Thymus (tissue), 11 donors: Measurements from ENCODE around the gene AARS2. TPM values are rescaled to one million over a fixed set of nuclear protein-coding genes. Genes with fewer than 3 reads are reported as not detected.

Experiments
- DNase-seq, 9 donors: peaks; one replicate each; pipeline ENCODE4 v3.0.0-alpha.2; 2013; ENCODE audit warnings: low spot score in 9 of 9, low read depth in 6 of 9, missing footprints in 1 of 9
- H3K27ac ChIP-seq, 2 donors: one replicate each; pipeline ENCODE4 v1.5.1; 2013; ENCODE audit warnings: control low read depth in 1 of 2, low read depth in 1 of 2, low read length in 1 of 2, mild to moderate bottlenecking in 1 of 2, moderate library complexity in 1 of 2
- H3K27me3 ChIP-seq, 2 donors: one replicate each; pipeline ENCODE4 v1.5.1; 2013; ENCODE audit warnings: low read length in 1 of 2; ENCODE audit not compliant: control insufficient read depth in 2 of 2, insufficient read depth in 1 of 2
- H3K36me3 ChIP-seq, 2 donors: one replicate each; pipeline ENCODE4 v1.5.1; 2013; ENCODE audit warnings: low read length in 1 of 2, mild to moderate bottlenecking in 1 of 2, moderate library complexity in 1 of 2; ENCODE audit not compliant: control insufficient read depth in 2 of 2, insufficient read depth in 2 of 2
- H3K4me1 ChIP-seq, 2 donors: one replicate each; pipeline ENCODE4 v1.5.1; 2013; ENCODE audit warnings: low read length in 2 of 2; ENCODE audit not compliant: control insufficient read depth in 2 of 2, insufficient read depth in 2 of 2
- H3K4me3 ChIP-seq, 2 donors: one replicate each; pipeline ENCODE4 v1.5.1; 2013; ENCODE audit warnings: low read length in 2 of 2, control low read depth in 1 of 2, mild to moderate bottlenecking in 1 of 2
- H3K9me3 ChIP-seq, 2 donors: one replicate each; pipeline ENCODE4 v1.5.1; 2013; ENCODE audit warnings: low read length in 1 of 2, mild to moderate bottlenecking in 1 of 2; ENCODE audit not compliant: control insufficient read depth in 2 of 2, insufficient read depth in 1 of 2
- WGBS: extraction: QIAGEN DNeasy Blood & Tissue Kit; methylation state at CpG from one replicate; pipeline ENCODE4 v1.1.7; 2013; 5-methylcytosine and 5-hydroxymethylcytosine counted together
- polyA plus RNA-seq: library from polyadenylated mRNA; stranded (reverse); fragments of 200-250 nt; gene quantifications from one replicate; pipeline ENCODE4 v1.2.3, GENCODE V29; 2013
- total RNA-seq: library from RNA; stranded (reverse); fragments of 120-200 nt; gene quantifications from one replicate; pipeline ENCODE4 v1.2.4, GENCODE V29; 2013
- donor health status: healthy.

The AARS2 gene
- total and polyA plus RNA-seq, 2 donors = 5.6 to 9.8 TPM

DNA sequence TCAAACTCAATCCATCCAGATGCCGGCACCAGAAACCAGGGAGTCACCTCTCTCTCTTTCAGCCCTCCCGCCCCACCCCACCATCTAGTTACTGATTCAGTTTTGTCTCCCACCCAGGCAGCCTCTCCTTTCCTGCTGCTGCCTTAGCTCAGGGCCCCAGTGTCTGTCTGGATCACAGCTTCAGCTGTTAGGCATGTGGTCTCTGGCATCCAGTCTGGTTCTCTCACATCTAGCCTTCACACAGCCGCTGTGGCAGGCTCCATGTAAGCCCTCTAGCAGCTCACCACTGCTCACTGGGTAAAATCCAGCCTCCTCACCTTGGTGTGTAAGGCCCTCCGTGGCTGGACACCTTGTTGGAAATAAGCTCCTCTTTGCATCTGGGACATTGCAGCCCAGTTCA lies 21.3 kb downstream of the AARS2 start:
- no peak overlapping the region for H3K27ac ChIP-seq
- no peaks in the 10 kb centered on the region for H3K4me1 ChIP-seq
- H3K9me3 ChIP-seq = peaks cover 0 to 3% of the 10 kb centered on the region in 2 donors
- H3K27me3 ChIP-seq = peaks cover 18 to 78% of the 10 kb centered on the region in 2 donors
- no peak for DNase-seq
- no peak overlapping the region for H3K4me3 ChIP-seq
- 84% methylated on average over 4 of the region's 4 CpGs for WGBS
- H3K36me3 ChIP-seq = no peaks in the 10 kb centered on the region

DNA sequence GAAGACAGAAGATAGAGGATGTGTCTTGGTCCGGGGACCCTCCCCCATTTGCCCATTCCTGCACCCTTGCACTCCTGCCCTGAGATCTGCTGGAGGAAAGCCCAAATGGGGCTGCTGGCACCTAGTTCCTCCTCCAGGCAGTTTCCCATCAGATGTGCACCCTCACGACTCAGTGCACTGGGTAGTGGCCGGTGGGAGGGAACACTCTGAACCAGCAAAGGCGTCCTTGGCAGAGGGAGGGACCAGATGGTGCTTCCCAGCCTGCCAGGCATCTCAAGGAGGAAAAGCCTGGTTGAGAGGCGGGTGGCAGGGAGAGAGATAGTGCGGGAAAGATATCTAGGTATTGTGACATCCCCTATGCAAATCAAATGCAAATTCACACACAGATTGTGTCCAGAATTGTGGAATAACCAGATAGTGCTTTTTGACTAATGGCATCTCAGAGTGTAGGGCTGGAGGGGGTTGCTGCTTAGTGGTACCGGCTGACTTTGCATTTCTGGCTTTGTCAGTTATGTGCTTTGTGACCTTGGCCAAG lies 23.4 kb downstream of the AARS2 start:
- peaks cover 0 to 3% of the 10 kb centered on the region in 2 donors for H3K9me3 ChIP-seq
- 69% methylated on average over 7 of the region's 7 CpGs for WGBS
- DNase-seq = no peak
- peaks cover 2 to 65% of the 10 kb centered on the region in 2 donors for H3K27me3 ChIP-seq
- no peaks in the 10 kb centered on the region for H3K4me1 ChIP-seq
- no peak overlapping the region for H3K27ac ChIP-seq
- H3K4me3 ChIP-seq = no peak overlapping the region
- no peaks in the 10 kb centered on the region for H3K36me3 ChIP-seq

DNA sequence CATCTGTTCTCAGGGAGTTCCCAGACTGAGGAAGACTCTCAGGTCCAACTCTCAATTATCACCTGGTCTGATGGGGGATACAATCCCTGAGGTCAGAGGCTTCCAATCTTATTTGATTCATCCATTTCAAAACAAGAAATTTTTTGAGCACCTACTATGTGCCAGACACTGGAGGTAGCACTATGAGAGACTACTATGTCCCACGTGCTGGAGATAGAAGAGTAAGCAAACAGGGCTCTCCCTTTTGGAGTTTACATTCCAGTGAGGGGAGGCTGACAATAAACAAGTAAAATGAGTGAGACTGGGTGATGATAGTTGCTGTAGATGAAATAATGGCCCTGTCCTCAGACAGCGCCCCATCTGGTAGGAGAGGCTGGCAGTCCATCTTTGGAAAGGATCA lies 26.4 kb downstream of the AARS2 start:
- DNase-seq = no peak
- Histone ChIP-seq H3K36me3 (no peaks in the 10 kb centered on the region), H3K4me3 (no peak overlapping the region), H3K27ac (no peak overlapping the region), H3K4me1 (no peaks in the 10 kb centered on the region), H3K9me3 (no peaks in the 10 kb centered on the region), H3K27me3 (peaks cover 0 to 63% of the 10 kb centered on the region in 2 donors)
- WGBS = 61% methylated on average over 2 of the region's 2 CpGs

DNA sequence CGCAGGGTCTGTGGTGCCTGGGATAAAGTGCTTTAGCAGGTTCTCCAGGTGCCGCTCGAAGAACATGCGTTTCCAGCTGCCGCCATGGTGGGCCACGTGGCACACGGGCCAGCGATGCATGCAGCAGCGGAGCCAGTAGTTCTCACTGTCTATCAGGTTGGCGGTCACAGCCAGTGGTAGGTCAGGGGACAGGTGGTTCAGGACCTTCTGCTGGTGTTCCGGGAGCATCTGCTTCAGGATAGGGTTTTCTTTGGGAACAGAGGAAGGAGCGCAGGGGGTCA lies 26.9 kb downstream of the AARS2 start:
- Histone ChIP-seq H3K9me3 (no peaks in the 10 kb centered on the region), H3K27ac (no peak overlapping the region), H3K27me3 (peaks cover 0 to 61% of the 10 kb centered on the region in 2 donors), H3K4me1 (no peaks in the 10 kb centered on the region), H3K36me3 (no peaks in the 10 kb centered on the region), H3K4me3 (no peak overlapping the region)
- 93% methylated on average over 12 of the region's 12 CpGs for WGBS
- no peak for DNase-seq

DNA sequence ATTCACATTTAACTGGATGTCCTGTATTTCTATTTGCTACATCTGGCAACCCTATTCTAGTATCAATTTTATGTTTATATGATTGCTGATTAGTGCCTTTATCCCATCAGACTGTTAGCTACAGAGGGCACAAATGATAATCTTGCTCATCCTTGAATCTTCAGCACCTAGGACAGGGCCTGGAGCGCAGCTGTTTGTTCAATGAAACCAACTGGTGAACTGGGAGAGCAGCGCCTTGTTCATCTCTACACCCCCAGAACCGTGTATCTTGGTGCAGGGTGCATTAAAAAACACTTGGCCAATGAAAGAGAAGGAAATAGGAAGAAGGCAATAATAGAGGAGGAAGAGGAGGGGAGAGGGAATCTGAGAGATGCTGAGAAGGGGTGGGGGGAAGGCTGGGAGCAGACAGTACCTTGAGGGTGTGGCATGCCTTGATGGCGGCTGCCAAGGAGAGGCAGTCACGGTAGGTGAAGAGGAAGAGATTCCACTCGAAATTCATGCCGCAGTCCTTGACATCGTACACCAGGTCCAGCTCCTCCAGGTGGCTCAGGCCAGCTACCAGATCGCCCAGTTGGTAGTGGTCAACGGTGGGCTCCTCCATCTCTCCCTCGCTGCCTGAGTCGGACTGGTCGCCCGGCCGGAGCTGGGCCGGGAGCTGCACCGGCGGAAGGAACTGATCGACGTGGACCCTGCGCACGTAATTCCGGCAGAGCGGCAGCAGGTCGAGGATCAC lies 27.4 kb downstream of the AARS2 start:
- no peaks in the 10 kb centered on the region for H3K9me3 ChIP-seq
- H3K27me3 ChIP-seq = peaks cover 0 to 60% of the 10 kb centered on the region in 2 donors
- no peak overlapping the region for H3K27ac ChIP-seq
- H3K4me1 ChIP-seq = no peaks in the 10 kb centered on the region
- 84% methylated on average over 25 of the region's 25 CpGs for WGBS
- no peak overlapping the region for H3K4me3 ChIP-seq
- peak in 2 of 9 donors; percentile 39 to 56 for DNase-seq
- H3K36me3 ChIP-seq = no peaks in the 10 kb centered on the region

DNA sequence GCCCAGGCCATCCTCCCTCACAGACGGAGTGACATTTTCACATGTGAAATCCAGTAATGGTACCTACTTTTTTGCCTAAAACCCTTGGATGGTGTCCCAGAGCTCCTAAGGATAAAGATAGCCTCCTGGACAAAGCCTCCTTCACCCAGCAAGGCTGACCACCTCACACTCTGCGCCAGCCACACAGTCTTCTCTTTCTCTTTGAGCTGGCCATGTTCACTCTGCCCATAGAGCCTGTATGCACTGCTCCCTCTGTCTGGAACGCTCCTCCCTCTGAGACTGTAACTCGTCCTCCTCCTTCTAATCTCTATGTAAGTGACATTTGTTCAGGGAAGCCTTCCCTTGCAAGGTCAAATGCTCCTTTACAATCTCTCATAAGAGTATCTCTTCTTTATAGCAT lies 28.3 kb downstream of the AARS2 start:
- no peaks in the 10 kb centered on the region for H3K9me3 ChIP-seq
- no peaks in the 10 kb centered on the region for H3K4me1 ChIP-seq
- no peak overlapping the region for H3K27ac ChIP-seq
- no peaks in the 10 kb centered on the region for H3K36me3 ChIP-seq
- H3K4me3 ChIP-seq = no peak overlapping the region
- H3K27me3 ChIP-seq = peaks cover 0 to 60% of the 10 kb centered on the region in 2 donors
- WGBS = 79% methylated on average over 4 of the region's 4 CpGs
- no peak for DNase-seq

DNA sequence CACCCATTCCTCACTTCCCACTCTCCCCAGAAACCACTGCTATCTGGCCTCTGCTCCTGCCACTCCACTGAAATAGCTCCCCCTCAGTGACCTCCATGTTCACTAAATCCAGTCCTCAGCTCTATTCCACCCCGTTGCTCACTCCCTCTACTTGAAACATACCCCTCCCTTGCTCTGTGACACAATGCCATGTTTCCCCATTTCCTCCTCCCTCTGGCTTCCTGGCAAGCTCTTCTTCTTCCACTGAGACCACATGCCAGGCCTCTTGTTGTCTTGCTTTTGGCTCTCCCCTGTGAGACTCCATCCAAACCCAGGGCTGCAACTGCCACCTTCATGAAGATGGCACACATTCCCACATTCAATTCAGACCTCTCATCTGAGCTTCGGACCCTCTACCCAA lies 29.0 kb downstream of the AARS2 start:
- Histone ChIP-seq H3K4me3 (no peak overlapping the region), H3K36me3 (no peaks in the 10 kb centered on the region), H3K27me3 (peaks cover 0 to 62% of the 10 kb centered on the region in 2 donors), H3K9me3 (no peaks in the 10 kb centered on the region), H3K27ac (no peak overlapping the region), H3K4me1 (no peaks in the 10 kb centered on the region)
- 60% methylated on average over 2 of the region's 2 CpGs for WGBS
- no peak for DNase-seq

DNA sequence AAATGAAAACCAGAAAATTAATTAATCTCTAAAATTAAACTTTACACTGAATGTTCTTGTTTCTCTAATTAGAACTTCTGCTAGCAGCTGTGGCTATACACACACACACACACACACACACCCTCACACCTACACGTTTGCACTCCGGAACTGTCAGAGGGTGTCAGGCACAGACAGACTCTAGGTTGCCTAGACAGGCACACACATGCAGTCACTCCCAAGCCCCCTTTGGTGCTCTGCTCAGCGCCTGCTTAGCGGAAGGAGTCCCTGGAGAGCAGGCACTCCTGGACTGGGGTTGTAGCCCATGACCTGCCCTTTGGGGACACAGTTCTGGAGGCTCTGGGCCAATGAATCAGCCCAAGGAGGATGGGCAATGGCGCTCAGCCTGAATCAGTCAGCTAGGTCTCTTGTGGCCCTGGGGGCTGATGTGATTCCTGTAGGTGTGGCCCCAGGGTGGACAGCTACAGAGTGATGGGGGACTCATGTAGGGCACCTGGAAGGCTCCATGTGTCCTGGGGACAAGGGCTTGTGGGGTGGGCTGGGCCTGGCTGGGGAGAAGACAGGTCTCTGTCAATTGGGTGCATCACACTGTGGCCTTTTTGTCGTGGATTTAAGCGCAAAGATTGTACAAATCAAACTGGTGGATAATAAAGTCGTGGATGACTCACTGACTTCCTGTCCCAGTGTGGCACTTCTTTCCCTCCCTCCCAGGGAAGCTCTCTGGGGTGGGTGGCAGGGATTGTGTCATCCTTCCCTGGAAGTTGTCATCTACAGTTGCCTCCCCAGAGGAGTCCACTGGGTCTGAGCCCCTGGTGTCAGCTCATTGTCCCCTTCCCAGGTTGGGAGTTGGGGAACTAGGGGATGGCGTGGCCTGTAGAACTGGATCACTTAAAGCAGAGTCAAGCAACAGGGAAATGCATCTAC lies 34.1 kb downstream of the AARS2 start:
- Histone ChIP-seq H3K36me3 (no peaks in the 10 kb centered on the region), H3K27me3 (peaks cover 21 to 87% of the 10 kb centered on the region in 2 donors), H3K9me3 (peaks cover 2 to 7% of the 10 kb centered on the region in 2 donors), H3K27ac (no peak overlapping the region), H3K4me3 (no peak overlapping the region), H3K4me1 (peaks cover 4 to 5% of the 10 kb centered on the region in 2 donors)
- 82% methylated on average over 9 of the region's 9 CpGs for WGBS
- no peak for DNase-seq

DNA sequence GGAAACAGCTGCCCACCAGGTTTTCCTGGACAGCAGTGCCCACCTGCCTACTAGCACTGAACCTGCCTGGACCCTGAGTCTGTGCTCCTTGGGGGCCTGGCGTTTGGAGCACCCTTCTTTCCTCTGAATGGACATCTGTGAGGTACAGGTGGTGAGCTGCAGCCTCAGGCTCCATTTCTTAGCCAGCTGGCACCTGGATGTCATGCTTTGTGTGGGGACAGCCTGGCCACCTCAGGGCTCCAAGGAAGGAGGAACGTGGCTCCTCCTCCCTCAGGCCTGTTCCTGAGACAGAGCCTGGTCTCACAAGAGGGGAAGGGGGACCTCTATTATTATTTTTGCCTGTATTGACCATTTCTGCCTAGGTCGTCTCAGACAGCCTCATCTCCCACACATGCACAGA lies 34.8 kb downstream of the AARS2 start:
- no peak overlapping the region for H3K27ac ChIP-seq
- no peak for DNase-seq
- H3K4me3 ChIP-seq = no peak overlapping the region
- WGBS = 88% methylated on average over 3 of the region's 3 CpGs
- H3K9me3 ChIP-seq = peaks cover 2 to 7% of the 10 kb centered on the region in 2 donors
- H3K4me1 ChIP-seq = peaks cover 4 to 5% of the 10 kb centered on the region in 2 donors
- no peaks in the 10 kb centered on the region for H3K36me3 ChIP-seq
- H3K27me3 ChIP-seq = peaks cover 25 to 89% of the 10 kb centered on the region in 2 donors
